HG03457 (cell line): Measurements from ENCODE around the gene USP14.
"Not testable (repeated sequence)": the region's sequence is repeated elsewhere in the genome, so short reads cannot be mapped to it uniquely, and the experiment has no call there.

Experiments used
- ATAC-seq: cut with Tn5 transposase; IDR thresholded peaks from one replicate; pipeline ENCODE4 v1.9.1; 2021; ENCODE audit warnings: moderate number of reproducible peaks; ENCODE audit not compliant: unreplicated experiment

The USP14 gene

DNA sequence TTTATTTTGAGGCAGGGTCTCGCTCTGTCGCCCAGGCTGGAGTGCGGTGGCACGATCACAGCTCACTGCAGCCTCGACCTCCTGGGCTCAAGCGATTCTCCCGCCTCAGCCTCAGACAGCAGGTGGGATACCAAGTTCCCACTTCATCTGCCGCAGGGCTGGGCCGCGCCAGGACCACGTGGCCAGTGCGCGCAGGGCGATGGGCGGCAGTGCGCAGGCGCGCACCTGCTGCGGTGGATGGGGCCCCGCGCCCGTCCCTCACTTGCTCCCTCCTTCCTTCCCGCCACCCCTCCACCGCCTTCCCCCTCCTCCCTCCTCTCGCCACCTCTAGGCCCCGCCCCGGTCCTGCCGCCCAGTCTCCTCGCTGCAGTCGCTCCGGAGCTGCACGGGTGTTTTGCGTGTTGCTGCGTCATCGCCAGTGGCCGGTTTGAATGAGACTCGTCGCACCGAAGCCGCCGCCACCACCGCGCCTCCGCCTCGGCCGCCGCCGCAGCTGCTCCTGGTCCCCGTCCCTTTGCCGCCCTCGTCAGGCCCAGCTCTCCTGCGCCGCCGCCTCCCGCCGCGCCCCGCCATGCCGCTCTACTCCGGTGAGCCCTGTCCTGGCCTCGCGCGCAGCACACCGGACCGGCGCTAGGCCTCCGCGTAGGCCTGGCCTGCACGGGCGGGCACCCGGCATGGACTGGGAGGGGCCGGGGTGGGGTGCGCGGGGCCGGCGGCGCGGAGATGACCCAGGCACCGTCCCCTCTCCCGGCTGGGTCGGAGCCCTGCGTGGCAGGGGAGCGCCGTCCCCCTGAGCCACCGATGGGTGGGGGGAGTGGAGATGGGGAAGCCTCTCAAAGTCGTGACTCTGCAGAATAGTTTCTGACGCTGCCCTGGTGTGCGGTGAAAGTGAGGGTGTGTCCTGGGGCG lies at the start of gene USP14:
TSS of gene USP14 (plus strand) at position 430 of the 909 bp plus-strand sequence. CDS start at position 572, 142 bp downstream.
- ATAC-seq, result peak; percentile 81

DNA sequence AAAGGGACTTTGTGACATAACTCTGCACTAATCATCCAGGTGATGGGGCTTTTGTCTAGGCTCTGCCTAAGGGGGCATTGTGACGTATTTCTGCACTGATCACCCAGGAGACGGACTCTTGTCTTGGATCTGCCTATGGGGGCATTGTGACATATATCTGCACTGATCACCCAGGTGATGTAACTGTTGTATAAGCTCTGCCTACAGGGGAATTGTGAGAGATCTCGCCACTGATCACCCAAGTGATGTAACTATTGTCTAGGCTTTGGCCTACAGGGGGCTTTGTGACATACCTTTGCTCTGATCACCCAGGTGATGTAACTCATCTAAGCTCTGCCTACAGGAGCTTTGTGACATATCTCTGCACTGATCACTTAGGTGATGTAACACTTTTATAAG lies 49.7 kb upstream of the USP14 start:
- peak; percentile 1 for ATAC-seq

DNA sequence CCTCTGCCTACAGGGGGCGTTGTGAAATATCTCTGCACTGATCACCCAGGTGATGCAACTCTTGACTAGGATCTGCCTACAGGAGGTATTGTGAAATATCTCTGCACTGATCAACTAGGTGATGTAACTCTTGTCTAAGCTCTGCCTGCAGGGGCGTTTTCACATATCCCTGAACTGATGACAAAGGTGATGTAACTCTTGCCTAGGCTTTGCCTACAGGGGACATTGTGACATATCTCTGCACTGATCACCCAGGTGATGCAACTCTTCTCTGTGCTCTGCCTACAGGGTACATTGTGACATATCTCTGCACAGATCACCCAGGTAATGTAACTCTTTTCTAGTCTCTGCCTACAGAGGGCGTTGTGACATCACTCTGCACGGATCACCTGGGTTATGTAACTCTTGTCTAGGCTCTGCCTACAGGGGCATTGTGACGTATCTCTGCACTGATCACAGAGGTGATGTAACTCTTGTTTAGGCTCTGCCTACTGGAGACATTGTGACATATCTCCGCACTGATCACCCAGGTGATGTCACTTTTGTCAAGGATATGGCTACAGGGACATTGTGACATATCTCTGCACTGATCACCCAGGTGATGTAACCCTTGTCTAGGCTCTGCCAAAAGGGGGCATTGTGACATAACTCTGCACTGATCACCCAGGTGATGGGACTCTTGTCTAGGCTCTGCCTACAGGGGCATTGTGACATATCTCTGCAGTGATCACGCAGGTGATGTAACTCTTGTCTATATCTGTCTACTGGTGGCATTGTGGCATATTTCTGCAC lies 49.0 kb upstream of the USP14 start:
- not testable (repeated sequence) for ATAC-seq

DNA sequence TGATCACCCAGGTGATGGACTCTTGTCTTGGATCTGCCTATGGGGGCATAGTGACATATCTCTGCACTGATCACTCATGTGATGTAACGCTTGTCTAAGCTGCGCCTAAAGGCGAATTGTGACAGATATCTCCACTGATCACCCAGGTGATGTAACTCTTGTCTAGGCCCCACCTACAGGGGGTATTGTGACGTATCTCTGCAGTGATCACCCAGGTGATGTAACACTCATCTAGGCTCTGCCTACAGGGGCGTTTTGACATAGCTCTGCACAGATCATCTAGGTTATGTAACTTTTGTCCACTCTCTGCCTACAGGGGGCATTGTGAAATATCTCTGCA lies 48.5 kb upstream of the USP14 start:
- not testable (repeated sequence) for ATAC-seq

DNA sequence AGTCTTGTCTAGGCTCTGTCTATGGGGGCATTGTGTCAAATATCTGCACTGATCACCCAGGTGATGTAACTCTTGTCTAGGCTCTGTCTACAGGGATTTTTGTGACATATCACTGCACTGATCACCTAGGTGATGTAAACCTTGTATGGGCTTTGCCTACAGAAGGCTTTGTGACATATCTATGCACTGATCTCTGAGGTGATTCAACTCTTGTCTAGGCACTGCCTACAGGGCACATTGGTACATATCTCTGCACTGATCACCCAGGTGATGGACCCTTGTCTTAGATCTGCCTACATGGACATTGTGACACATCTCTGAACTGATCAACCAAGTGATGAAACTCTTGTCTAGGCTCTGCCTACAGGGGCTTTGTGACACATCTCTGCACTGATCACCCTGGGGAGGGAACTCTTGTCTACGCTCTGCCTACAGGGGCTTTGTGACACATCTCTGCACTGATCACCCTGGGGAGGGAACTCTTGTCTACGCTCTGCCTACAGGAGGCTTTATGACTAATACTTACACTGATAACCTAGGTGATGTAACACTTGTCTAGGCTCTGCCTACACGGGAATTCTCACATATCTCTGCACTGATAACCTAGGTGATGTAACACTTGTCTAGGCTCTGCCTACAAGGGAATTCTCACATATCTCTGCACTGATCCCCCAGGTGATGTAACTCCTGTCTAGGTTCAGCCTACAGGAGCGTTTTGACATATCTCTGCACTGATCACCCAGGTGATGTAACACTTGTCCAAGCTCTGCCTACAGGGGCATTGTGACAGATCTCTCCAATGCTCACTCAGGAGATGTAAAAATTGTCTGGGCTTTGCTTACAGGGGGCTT lies 47.8 kb upstream of the USP14 start:
- ATAC-seq, result not testable (repeated sequence)

DNA sequence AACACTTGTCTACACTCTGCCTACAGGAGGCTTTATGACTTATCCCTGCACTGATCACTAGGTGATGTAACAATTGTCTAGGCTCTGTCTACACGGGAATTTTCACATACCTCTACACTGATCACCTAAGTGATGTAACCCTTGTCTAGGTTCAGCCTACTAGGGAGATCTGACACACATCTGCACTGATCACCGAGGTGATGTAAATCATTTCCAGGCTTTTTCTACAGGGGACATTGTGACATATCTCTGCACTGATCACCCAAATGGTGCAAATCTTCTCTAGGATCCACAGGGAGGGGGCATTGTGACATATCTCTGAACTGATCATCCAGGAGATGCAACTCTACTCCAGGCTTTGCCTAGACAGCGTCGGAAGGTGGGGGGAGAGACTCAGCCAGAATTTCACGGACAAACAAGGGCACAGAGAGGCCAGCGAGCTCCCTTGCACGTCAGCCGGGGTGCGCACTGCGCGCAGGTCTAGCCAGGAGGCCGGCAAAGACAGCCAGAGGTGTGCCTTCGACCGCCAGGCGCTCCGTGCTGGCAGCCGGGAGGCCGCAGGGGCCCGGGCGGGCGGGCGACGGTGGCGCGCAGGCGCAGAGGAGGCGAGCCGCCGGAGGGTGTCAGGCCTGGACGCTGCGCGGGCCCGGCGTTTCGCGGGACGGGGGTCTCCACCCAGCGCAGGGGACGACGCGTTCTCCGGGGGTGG lies 46.9 kb upstream of the USP14 start:
- ATAC-seq, result no peak

DNA sequence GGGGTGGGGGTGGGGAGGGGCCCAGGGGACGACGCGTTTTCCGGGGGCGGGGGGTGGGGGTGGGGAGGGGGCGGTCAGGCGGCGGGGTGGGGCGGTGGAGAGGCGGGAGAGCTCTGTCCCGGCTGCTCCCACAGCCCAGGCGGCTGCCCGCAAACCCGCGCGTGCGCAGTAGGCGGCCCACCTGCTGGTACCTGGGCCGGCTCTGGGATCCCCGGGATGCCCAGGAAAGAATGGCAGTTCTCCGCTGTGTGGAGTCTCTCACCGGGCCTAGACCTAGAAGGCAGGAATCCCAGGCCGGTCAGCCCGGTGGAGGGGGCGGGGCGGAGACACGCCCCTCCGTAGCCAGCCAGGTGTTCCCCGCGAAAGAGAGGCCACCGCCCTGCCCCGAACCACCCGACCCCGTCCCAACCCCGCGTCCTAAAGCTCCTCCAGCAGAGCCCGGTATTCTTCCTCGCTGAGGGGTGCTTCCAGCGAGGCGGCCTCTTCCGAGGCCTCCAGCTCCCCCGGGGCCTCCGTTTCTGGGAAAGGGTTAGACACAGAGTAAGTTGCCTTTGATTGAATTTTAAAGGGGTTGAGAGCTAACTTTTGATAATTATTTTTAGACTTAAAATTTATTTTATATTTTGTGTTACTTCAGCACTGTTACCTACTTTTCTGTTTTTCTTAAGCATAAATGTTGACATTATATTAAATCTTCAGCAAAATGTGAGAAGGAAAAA lies 46.2 kb upstream of the USP14 start:
- not testable (repeated sequence) for ATAC-seq

DNA sequence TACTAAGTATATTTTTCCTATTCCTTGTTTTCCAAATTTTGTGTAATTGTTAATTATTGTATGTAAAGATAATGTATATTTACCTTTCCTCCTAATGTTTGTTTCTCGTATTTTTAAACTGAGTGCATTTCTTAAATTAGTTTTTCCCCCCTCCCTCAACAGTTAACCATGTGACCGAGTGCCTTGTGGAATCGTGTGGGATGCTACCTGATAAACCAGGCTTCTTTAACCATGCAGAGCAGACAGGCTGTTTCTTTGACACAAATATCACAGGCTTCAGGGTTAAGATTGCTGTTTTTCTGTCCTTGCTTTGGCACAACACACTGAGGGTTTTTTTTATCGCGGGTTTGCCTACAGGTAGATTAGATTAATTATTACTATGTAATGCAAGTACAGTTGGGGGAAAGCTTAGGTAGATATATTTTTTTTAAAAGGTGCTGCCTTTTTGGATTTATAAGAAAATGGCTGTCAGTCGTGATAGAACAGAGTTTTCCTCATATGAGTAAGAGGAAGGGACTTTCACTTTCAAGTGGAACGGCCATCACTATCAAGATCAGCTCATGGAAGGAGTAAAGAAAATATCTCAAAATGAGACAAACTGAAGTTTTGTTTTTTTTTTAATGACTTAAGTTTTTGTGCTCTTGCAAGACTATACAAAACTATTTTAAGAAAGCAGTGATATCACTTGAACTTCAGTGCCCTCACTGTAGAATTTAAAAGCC lies 37.7 kb upstream of the USP14 start:
- ATAC-seq, result not testable (repeated sequence)

DNA sequence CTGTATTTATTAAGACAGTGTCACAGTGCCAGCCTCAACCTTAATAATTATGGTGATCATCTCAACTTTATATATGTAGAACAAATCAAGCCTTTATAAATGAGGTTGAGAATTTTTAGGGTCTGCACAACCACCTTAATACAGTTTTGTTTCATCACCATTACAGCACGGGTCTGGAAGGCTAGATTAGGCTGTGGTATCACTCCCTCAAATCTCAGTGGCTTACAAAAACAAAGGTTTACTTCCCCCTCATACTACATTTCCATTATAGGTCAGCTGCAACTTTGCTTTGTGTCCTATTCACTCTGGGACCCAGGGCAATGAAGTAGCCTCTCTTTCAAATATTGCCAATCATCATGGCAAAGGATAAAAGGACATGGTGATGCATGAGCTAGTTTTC lies 23.3 kb upstream of the USP14 start:
- no peak for ATAC-seq

DNA sequence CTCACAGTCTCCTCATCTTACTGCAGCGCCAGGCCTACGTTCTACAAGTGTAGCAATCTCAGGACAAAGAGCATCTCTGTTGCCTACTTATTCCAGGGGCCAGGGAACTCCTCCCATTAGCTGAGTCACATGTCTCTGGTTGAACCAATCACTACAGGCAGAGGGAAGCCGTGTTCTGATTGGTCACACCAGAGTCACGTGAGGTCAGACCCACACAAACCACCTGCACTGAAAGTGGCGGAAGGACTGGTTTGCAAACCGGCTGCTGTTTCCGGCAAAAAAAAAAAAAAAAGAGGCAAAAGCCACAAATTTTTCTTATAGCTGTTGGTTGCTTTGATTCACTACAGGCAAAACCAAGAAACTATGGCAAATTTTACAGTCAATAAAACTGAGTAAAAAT lies 21.9 kb upstream of the USP14 start:
- no peak for ATAC-seq

DNA sequence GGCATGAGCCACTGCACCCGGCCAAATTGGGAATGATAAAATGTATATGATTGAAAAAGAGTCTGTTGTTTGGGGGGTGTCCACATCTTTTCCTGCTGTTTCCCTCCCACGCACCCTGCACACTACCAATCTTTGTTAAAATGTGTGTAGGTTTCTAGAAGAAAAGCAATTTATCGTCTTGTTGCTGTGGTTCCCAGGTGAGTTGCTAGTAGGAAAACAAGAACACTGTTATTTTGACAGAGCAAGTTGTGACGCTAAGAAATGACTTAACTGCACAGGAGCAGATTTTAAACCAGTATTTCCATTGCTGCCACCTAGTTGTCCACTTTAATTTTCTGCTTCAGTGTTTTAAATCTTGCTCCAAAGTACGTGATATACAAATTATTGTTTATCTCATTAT lies 21.0 kb upstream of the USP14 start:
- ATAC-seq, result no peak

DNA sequence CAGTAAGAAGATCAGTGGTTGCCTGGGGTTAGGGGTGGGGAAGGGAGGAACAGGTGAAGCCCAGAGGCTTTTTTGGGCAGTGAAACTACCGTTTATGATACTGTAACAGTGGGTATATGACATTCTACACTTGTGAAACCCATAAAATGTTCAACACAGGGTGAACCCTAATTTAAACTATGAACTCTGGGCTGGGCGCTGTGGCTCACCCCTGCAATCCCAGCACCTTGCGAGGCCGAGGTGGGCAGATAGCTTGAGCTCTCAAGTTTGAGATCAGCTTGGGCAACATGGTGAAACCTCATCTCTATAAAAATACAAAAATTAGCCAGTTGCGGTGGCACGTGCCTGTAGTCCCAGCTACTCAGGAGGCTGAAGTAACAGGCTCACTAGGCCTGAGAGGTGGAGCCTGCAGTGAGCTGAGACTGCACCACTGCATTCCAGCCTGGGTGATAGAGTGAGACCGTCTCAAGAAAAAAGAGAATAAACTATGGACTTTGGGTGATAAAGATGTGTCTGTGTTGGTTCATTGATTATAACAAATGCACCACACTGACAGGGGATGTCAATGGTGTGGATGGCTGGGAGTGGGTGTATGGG lies 17.6 kb upstream of the USP14 start:
- no peak for ATAC-seq

DNA sequence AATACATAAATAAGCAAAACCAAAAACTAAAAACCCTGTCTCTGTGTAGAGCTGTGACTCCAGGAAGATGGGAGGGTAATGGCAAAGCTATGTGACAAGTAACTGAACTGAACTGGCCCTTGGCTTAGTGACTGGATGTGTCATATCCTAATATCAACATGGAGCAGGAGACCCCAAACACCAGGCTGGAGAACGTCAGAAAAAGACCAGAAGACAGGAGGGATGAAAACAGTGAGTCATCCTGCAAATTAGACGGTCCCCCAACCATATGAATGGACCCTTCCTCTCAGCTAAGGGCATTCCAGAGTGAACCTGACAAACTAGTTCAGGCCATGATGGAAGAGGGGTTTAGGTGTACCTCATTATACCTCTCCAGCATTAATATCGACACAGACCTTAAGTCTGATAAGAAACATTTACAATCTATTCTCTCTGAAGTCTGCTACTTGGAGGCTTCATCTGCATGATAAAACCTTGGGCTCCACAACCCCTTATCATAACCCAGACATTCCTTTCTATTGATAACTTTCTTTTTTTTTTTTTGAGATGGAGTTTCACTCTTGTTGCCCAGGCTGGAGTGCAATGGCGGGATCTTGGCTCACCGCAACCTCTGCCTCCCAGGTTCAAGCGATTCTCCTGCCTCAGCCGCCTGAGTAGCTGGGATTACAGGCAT lies 15.6 kb upstream of the USP14 start:
- not testable (repeated sequence) for ATAC-seq

DNA sequence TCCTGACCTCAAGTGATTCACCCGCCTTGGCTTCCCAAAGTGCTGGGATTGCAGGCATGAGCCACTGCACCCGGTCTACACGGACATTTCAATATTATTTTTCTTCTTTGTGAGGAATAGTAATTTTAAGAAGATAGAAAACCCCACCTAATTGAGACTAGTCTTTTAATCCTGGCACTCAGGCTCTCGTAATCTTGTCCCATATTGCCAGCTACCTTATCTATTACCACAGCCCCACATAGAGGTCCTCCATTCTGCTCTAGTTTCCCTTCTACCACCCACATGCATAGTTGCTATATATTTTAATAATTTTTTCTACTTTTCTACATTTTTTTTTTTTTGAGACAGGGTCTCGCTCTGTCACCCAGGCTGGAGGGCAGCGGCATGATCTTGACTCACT lies 9.5 kb upstream of the USP14 start:
- ATAC-seq, result no peak

DNA sequence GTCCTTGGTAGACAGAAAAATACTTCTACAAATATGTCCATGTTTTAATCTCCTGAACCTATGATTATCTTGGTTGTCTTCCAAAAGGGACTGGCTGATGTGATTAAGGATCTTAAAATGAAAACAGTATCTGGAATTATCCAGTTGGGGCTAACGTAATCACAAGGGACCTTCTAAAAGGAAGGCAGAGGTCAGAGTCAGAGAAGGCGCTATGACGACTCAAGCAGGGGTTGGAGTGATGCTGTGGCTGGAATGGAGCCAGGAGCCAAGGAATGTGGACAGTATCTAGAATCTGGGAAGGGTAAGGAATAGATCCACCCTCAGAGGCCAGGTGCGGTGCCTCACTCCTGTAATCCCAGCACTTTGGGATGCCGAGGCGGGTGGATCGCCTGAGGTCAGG lies 4.2 kb upstream of the USP14 start:
- no peak for ATAC-seq

DNA sequence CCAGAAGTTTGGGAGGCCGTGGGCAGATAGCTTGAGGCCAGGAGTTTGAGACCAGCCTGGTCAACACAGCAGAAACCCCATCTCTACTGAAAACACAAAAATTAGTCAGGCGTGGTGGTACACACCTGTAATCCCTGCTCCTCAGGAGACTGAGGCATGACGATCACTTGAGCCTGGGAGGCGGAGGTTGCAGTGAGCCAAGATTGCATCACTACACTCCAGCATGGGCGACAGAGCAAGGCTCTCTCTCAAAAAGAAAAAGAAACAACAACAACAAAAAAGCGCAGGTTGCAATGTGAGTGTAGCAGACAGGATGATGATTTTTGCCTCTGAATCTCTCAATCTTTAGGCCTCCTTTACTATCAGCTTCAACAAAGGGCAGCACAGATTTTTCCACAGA lies 2.7 kb upstream of the USP14 start:
- ATAC-seq, result no peak

DNA sequence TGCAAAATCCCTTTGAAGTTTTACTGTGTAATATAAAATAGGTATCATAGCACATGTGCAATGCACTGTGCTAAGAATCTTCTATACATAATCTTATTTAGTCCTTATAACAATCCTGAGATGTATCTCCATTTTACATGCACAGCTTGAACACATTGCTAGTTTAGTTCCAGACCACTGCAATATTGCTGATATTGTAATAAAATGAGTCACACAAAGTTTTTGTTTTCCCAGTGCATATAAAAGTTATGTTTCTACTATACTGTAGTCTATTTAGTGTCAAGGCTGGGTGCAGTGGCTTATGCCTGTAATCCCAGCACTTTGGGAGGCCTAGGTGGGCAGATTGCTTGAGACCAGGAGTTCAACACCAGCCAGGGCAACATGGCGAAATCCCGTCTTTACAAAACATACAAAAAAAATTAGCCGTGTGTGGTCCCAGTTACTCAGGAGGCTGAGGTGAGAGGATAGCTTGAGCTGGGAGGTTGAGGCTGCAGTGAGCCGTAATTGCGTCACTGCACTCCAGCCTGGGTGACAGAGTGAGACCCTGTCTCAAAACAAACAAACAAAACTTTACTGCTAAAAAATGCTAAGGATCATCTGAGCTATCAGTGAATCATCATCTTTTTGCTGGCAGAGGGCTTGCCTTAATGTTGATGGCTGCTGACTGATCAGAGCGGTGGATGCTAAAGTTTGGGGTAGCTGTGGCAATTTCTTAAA lies 1.7 kb upstream of the USP14 start:
- ATAC-seq, result no peak
